SIG-M5 treated with dmso at 0.1 percent for 504 hours (cell line): ENCODE results near the gene ARHGAP5.

ENCODE experiments used
- DNase-seq: peaks from one replicate; lab custom pipeline; 2025; ENCODE audit not compliant: unreplicated experiment; lab: John Stamatoyannopoulos, UW

The ARHGAP5 gene

DNA sequence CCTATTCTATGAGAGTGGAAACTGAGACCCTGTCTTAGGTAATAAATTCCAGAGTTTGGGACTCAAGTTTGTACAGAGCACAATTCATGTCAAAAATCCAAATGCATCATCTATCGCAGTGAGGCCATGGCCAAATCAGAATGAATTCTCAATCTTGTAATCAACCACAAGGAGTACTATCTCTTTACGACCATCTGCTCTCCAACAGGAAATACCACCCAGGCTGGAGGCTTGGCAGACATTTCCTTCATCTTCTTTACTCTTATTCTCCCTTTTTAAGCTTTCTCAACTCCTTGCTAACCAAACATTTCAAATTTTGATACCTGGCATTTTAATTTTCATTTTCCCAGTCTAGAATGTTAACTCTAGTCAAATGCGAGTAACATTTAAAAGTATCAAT is 92.1 kb downstream of the ARHGAP5 start:
- no peak for DNase-seq

DNA sequence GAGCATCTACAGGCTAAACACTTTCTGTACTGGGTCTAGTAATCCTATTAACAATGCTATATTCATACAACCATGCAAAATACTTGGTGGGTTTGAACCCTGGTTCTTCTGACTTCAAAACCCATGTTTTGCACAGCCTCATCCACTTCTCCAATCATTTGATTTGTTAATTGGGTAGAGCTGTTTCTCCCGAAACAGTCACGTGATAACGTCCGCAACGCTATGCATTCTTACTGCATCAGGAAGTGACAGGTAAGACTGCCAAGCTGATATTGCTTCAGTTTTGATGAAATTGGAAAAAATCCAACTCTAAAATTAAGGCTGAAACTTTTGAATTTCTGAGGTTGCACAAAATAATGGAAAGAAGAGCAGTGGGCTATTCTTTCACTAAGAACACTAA is 94.4 kb downstream of the ARHGAP5 start:
- DNase-seq = no peak

DNA sequence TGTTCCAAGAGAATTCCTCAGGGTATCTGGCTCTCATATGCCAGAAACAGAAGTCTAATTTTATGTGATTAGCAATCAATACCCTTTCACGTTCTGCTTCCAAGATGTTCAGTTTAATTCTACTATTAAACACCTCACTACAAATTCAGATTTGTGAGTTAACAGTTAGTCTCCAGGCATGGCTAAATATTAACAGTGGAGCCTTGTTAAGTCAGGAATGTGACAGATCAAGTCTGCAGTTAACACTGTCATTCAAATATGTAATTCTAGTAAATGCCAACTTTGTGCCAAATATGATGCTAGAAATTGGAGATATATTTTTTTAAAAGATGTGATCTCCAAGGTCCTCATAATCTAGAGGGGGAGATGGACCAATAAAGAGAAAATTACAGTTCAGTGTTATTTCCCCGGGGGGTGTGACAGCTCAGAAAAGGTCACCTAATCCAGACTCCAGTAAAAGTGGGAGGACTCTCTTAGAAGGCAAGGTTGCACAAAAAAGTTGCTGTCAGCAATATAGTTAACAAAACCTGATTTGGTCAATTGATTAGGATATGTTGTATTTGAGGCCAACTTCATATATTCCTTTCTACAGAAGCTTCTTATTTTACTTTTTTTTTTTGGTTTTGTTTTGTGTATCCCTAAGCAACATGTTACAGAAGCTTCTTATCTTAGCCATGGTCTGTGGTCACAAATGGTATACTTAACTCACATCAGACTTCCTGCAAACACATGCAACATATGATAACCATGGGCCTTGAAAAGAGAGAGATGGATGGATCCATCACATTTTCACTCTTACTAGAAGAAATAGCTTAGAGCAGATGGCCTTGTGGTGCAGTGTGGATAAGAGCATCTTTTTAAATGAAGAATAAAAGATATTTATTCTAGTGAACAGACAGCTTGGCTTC is 106.3 kb downstream of the ARHGAP5 start:
- no peak for DNase-seq

DNA sequence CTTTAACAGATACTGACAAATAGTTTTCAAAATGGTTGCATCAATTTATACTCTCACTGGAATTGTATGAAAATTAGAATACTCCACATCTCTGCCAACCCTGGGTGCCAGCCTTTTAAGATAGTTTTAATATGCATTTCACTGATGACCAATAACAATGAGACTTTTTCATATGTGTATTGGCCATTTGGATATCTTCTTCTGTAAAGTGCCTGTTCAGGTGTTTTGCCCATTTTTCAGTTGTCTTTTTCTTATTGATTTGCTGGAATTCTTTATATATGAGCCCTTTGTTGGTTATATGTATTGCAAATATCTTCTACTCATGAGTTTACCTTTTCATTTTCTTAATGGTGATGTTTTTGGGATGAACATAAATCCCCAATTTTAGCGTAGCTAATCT is 108.0 kb downstream of the ARHGAP5 start:
- DNase-seq = no peak

DNA sequence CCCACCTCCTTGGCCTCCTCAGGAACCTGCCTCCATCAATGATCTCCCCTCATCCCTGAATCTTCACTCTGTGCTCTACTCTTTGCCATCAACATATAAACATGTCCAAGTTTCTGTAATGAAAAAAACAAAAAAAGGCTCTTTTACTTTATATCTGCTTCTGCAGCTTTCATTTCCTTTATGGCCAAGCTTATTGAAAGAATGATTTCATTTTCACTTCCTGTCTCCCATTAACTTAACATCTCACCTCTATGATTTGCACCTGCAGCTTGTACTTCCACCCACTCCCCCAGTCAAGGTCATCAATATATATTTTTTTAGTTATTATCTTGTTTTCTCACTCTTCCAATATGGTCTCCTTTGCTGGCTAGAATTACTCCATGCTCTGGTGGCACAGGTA is 109.1 kb downstream of the ARHGAP5 start:
- DNase-seq = no peak

DNA sequence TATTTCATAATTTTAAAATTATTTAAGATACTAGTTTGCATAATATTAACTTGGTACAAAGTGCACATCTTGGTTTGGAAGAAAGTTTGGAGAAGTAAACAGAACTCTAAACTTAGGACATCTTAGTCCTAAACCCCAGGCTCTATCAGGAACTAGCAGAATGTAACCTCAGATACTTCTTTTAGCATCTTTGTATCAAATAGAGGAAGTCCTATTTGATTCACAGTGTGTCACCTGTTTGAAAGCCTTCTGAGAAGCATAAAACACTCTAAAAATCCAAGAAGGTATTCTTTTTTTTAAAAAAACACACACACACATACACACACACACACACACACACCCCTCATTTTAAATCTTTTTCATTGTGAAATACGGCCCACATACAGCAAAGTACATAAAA is 112.7 kb downstream of the ARHGAP5 start:
- DNase-seq = no peak

DNA sequence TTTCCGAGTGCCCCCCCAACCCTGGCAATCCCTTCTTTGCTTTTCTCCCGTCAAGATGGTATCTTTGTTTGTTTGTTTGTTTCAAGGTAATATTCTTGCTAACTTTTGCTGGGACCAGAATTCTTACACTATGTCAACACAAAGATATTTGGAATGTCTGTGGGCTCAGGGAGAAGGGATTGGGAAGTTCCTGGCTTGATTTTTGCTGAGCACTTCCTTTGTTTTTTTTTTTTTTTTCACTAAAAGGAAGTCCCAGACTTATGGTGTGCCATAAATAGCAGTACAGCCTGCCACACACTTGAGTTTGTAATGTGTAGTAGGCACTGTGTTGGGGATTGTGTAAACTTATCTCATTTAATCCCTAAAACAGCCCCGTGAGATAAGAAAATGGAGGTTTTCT is 113.6 kb downstream of the ARHGAP5 start:
- DNase-seq = no peak

DNA sequence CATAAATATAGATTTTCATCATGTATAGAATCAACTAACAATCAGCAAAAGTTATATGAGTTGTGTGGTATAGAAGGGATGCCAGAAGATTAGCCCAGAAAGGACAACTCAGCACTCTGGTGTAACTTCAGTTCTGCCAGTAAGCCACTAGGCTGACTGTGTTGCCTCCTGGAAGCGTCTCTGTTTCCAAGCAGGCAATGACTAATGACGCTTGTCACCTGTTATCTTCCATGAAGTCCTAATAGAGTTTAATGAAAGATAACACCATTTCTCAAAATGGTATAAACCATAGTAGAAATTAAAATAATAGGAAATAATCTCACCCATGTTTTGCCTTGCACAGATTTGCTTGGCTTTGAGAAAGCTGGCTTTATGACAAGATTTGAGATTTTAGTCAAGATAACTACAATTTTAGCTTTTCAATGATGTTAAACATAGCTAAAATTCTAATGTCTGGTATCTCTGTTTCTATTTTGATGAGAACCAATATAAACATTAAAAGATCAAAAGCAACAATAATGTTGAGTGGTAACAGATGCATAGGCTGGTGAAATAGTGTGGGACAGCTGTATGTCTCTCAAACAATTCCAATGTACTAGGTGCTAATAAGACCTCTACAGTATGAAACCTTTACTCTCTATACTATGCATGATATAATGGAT is 115.7 kb downstream of the ARHGAP5 start:
- no peak for DNase-seq

DNA sequence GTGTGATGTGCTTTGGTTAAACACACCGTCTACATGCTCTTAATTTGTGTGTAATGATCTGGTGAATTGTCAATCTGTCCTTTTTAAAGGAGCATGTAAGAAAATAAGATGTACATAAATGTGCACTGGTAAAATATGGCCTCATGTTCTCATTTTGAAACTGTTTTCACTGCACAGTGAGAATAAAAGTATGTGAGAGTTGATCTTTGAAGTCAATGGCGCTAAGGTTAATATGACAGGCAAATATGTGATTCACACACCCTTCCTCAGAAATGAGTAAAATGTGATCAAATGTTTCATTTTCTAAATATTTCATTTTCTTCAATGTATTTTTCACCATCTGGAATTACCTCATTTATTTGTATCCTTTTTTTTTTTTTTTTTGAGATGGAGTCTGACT is 116.4 kb downstream of the ARHGAP5 start:
- DNase-seq = no peak

DNA sequence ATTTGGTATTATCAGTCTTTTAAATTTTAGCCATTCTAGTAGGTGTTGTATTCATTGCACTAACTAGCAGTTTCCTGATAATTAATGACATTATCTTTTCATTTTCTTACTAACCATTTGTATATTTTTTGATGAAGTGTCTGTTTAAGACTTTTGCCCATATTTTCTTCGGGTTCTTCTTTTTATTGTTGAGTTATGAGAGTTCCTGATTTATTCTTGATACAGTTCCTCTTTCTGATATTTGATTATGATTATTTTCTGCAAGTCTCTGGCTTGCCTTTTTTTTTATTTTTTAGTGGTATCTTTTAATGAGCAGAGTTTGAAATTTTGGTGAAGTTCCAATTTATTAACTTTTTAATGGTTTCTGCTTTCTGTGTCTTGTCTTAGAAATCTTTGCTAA is 118.5 kb downstream of the ARHGAP5 start:
- DNase-seq = no peak

DNA sequence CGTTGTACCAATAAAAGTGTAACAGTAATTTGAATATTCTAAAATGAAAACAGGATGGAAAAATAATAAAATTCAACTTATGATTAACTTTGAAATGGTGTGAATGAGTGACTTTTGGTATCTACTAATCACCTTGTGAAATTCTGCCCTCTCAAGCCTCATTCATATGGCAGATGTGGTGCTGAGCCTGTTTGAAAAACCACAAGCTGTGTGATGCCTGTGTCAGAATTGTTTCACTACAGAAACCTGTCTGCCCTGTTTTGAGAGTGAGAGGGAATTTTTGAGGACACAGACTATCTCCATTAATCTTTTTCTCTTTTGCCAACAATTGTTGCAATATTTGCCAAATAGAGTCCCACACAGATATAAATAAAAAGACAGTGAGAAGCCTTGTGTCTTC is 120.8 kb downstream of the ARHGAP5 start:
- DNase-seq = peak; percentile 22

DNA sequence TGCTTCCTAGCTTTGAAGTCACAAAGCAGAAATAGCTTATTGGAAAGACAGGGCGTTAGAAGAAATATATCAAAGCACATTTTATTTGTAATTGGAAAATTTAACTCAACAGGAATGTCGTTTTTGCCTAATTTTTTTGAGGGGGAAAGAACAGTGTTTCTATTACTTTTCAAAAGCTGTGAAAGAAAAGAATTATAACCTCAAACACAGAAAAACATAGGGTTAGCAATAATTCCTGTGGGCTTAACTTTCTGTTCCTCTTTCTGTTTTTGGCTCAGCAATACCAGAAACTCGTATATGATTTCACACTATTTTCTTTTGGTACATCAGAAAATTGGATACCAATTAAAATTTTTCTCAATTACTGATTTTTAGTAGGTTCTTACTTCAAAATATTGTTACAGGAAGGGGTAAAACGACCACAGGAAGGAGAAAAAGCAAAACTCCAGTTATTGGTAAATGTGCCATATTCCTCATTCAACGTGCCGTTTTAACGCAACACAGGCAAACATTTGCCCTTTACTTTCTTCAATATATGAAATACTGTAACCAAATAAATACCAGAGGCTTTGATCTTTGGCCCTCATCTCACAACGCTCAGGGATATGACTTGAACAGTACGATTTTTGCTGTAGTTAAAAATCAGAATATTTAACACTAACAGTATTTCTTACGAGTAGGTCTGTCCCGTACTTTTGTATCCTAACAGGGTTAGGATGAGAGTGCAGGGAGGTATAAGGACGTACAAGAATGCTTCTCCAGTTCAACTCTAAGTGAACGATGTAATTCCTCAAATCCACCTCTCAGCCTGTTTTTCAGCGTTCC is 123.5 kb downstream of the ARHGAP5 start:
- DNase-seq = peak; percentile 56

DNA sequence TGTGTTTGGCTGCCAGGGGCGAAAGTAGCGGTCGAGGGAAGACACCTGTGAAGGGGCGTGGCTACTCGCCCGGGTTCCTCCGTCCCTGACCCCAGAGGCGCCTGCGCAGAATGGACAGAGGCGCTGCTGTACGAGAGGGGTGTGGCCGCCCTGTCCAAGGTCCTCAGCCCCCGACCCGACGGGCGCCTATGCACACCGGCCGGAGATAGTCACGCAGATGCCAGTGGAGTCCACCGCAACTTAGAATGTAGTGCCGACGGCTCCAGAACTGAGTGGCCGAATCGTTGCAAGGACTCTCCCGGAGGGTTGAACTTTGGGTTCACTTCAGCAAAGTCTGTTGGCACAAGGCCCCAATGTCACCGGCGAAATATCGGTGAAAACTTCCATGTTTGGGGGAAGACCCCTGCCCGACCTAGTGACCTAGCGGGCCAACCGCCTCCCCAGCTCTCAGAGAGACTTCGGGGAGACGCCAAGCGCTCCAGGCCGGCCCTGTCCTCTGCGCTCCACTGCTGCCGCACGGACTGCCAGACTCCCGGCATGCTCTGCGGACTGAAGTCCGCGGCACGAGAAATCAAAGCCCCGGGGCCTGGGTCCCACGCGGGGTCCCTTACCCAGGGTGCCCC is 124.2 kb downstream of the ARHGAP5 start:
- DNase-seq = peak; percentile 56

DNA sequence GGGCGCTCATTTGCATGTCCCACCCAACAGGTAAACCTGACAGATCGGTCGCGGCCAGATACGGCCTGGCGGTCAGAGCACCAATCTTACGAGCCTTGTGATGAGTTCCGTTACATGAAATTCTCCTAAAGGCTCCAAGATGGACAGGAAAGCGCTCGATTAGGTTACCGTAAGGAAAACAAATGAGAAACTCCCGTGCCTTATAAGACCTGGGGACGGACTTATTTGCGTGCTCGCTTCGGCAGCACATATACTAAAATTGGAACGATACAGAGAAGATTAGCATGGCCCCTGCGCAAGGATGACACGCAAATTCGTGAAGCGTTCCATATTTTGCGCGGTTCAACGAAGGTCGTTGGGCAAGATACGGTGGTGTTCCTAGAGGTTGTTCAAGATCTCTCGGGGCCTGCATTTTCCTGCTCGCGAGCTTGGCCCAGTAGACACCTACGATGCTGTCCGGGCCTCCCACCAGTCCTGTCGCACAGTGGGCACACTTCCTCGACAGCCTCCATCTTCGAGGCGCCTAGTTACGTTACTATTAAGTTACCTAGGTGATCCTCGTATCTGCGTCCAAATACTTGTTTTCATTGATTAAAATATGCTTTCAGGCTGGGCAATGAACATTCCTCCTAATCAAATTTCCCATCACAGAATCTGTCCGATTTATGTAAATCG is 124.8 kb downstream of the ARHGAP5 start, which contains the start of gene RNU6-7:
TSS of gene RNU6-7 (plus strand) at position 230 of the 675 bp plus-strand sequence.
- DNase-seq = peak; percentile 15

DNA sequence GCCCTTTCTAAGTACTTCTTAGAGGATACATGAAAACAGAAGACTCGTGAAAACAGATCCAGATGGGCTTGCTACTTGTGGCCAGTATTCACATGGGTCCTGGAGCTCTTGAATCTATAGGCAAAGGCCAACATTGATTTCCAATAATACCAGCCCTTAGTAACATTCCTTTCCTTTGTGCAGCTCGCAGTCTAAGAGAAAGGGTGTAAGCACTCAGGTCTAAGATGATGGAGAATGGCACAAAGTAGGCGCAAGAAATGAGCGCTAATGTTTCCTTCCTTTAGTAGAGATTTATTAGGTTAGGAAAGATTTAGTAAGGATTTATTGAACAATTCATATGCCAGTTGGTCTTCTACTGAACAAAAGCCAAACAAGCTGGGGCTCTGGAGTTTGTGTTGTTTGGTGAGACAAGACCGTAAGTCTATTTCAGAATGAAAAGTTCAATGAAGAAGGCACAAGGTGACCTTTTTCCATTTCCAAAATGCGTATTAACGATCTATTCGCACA is 125.4 kb downstream of the ARHGAP5 start:
- DNase-seq = no peak

DNA sequence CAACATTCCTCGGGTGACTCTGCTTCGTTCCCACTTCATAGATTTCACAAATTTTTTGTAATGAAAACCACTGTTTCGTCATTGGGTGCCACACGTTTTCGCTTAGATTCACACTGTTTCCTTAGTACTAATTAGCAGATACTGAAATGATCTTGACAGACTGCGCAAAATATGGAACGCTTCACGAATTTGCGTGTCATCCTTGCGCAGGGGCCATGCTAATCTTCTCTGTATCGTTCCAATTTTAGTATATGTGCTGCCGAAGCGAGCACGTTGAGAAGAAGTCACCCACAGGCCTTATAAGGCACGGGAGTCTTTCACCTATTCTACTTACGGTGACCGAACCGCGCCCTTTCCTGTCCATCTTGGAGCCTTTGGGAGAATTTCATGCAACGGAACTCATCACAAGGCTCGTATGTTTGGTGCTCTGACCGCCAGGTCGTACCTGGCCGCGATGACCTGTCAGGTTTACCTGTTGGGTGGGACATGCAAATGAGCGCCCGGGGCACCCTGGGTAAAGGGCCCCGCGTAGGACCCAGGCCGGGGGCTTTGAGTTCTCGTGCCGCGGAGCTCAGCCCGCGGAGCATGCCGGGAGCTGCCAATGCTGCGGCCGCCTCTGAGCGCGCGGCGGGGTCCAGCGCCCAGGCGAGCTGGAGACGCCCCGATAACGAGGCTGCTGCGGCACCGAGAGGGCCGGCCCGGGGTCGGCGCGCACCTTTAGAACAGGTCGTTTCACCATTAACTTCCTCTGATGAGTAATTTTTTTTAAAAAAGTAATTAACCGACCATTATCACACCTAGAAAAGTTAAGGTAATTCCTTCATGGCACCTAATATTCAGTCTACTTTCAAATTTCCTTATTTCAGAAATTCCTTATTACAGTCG is 126.1 kb downstream of the ARHGAP5 start, which contains the start of gene RNU6-8:
TSS of gene RNU6-8 (minus strand) at position 272 of the 885 bp plus-strand sequence.
- peak; percentile 78 for DNase-seq

DNA sequence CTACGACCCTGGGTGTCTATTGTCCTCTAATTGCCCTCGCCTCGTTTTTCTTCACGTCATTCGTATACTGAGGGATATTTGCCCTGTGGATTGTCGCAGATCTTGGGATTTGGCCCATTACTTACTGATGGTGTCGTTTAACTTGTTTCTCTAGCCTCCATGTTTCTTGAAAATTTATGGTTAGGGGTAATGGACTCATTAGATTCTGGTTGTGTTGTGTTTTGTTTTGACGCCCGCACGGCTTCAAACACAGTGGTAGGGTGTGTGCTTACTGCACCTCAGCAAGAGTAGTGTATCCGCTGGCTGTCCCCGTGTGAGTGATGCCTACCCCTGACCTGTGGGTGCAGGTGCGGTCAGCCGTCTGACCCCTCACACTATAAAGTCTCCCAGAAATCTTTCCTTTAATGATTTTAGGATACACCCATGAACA is 126.8 kb downstream of the ARHGAP5 start:
- no peak for DNase-seq

DNA sequence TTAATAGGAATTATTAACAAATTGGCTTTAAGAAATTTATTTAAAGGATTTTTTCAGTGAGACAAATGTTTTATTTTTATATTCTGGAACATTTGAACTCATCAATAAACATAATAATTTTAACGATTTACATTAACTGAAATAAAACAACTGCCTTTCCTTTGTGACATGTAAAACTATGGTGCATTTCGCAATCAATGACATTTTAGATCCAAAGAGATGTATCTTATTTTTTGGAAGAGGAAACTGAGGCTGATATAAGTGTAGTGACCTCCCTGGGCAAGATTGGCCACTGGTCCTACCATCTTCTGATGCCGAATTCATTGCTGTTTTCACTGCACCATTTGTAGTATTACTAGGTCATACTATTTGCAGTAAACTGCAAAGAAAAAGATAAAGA is 128.4 kb downstream of the ARHGAP5 start:
- no peak for DNase-seq

DNA sequence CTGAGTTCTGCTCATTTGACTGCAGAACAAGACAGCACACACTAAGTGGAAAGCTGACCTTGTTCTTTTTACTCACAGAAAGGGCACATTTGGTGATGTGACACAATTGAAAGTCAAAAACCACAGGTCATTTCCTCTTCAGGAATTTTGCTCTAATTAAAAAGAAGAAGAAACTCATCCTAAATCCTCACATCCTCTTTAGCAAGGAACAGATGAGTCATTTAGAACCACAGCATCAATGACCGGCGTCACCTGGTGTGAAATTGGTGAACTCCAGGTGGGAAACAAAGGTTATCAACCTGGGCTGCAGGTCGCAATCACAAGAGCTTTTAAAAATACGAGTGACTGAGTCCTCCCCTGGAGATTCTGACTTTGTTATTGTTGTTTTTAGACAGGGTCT is 128.9 kb downstream of the ARHGAP5 start:
- peak; percentile 19 for DNase-seq
